H1 (cell line): ENCODE measurements around the gene MTX3. TPM values are rescaled to one million over a fixed set of nuclear protein-coding genes. Genes with fewer than 3 reads are reported as not detected.

Source experiments
- ATF3 ChIP-seq: IDR thresholded peaks from 2 replicates; pipeline ENCODE4 v1.6.1; 2011; ENCODE audit warnings: low read depth, mild to moderate bottlenecking, low read length; ENCODE audit not compliant: insufficient read depth
- CBX8 ChIP-seq: fragments of 300-800, 300-1000 bp; sonication (generic); IDR thresholded peaks from 2 replicates; pipeline ENCODE4 v1.7.1; 2016; ENCODE audit warnings: low read depth, low read length, borderline replicate concordance
- CEBPB ChIP-seq: IDR thresholded peaks from 2 replicates; pipeline ENCODE4 v1.6.1; 2012; ENCODE audit warnings: low read depth, low read length
- CHD1 ChIP-seq: IDR thresholded peaks from 2 replicates; pipeline ENCODE4 v1.6.1; 2012; ENCODE audit warnings: low read depth, low read length, improper control_type of control experiment
- CHD2 ChIP-seq: IDR thresholded peaks from 2 replicates; pipeline ENCODE4 v1.6.1; 2012; ENCODE audit warnings: low read length, improper control_type of control experiment
- CHD7 ChIP-seq: fragments of 300-600 bp; sonication (generic); IDR thresholded peaks from 2 replicates; pipeline ENCODE4 v1.7.1; 2012; ENCODE audit warnings: low read length, moderate library complexity, mild to moderate bottlenecking, inconsistent platforms; ENCODE audit not compliant: insufficient replicate concordance
- CREB1 ChIP-seq: IDR thresholded peaks from 2 replicates; pipeline ENCODE4 v1.6.1; 2012; ENCODE audit warnings: inconsistent platforms
- EGR1 ChIP-seq: IDR thresholded peaks from 2 replicates; pipeline ENCODE4 v1.6.1; 2011; ENCODE audit warnings: low read depth, low read length, borderline replicate concordance
- HDAC2 ChIP-seq, 2 experiments: fragments of 300-600 bp in 1 of 2; sonication (generic) in 1 of 2; IDR thresholded peaks; 2 replicates each; pipeline ENCODE4 v1.6.1; 2011 to 2012; ENCODE audit warnings: low read depth in 2 of 2, low read length in 2 of 2, mild to moderate bottlenecking in 2 of 2, moderate library complexity in 2 of 2, borderline replicate concordance in 1 of 2, inconsistent platforms in 1 of 2
- PHF8 ChIP-seq: fragments of 200-600 bp; sonication (generic); conservative IDR thresholded peaks from 2 replicates; pipeline ENCODE4 v1.7.1; 2012; ENCODE audit warnings: low read depth, mild to moderate bottlenecking, inconsistent platforms, low read length, moderate library complexity
- POLR2A ChIP-seq, 2 experiments: IDR thresholded peaks; 1 replicate in 1 of 2; 2 replicates in 1 of 2; pipeline ENCODE4 v1.6.1; 2011; ENCODE audit warnings: low read depth in 2 of 2, low read length in 2 of 2, mild to moderate bottlenecking in 2 of 2; ENCODE audit errors: control extremely low read depth in 1 of 2
- TAF7 ChIP-seq: optimal IDR thresholded peaks from 2 replicates; pipeline ENCODE3; 2011; ENCODE audit warnings: low read depth, mild to moderate bottlenecking, inconsistent platforms, low read length, moderate library complexity, borderline replicate concordance
- polyA plus RNA-seq, 7 experiments: library from polyadenylated mRNA; depleted of rRNA in 3 of 7; stranded (reverse) in 5 of 7; unstranded in 2 of 7; fragments of >200 nt in 5 of 7; fragments of 200-250 nt in 2 of 7; gene quantifications; 1 replicate in 5 of 7; 2 replicates in 1 of 7; 4 replicates in 1 of 7; pipeline versions ENCODE4 v1.2.1 to v1.2.3, GENCODE V29; 2011 to 2013; ENCODE audit warnings: missing spikeins in 2 of 7, mixed read lengths in 2 of 7
- total RNA-seq: library from RNA; stranded (reverse); fragmentation: NEBNext Ultra II Directional; extraction: Animal tissue kit (Norgen Biotek cat#: 25700); gene quantifications from 2 replicates; pipeline ENCODE4 v1.2.1, GENCODE V29; 2021

Gene MTX3
- total and polyA plus RNA-seq, 2 of the 8 experiments (the other 6 are each of a cell fraction or from before 2014, with no cell fraction given), result 9.4 to 28.8 TPM

- TF ChIP-seq CHD7, result no peak
- TF ChIP-seq CREB1, result no peak
- TF ChIP-seq CHD1, result no peak
- TF ChIP-seq CBX8, result no peak
- TF ChIP-seq CEBPB, result no peak
- no peak for TF ChIP-seq TAF7
- TF ChIP-seq CHD2, result no peak
- TF ChIP-seq HDAC2 (IDR thresholded peaks at IDR 0.05; ENCODE audit: borderline replicate concordance in 1 of 2, low read depth in 2 of 2, low read length in 2 of 2), result no peak
- no peak for TF ChIP-seq EGR1
- no peak for TF ChIP-seq POLR2A (IDR thresholded peaks at IDR 0.05; ENCODE audit: control extremely low read depth in 1 of 2, low read depth in 2 of 2, low read length in 2 of 2)
- TF ChIP-seq PHF8, result no peak
- no peak for TF ChIP-seq ATF3
These were observed 31.7 kb downstream of the MTX3 start (continued) for GRCh38 chr5:79959407-79959806.
